Measurements from ENCODE around the gene ZSCAN20. TPM values are rescaled to one million over a fixed set of nuclear protein-coding genes. Genes with fewer than 3 reads are reported as not detected.

ZSCAN20 gene
- polyA plus RNA-seq, 5 donors = 3.3 to 5.5 (median 4.6) TPM

DNA sequence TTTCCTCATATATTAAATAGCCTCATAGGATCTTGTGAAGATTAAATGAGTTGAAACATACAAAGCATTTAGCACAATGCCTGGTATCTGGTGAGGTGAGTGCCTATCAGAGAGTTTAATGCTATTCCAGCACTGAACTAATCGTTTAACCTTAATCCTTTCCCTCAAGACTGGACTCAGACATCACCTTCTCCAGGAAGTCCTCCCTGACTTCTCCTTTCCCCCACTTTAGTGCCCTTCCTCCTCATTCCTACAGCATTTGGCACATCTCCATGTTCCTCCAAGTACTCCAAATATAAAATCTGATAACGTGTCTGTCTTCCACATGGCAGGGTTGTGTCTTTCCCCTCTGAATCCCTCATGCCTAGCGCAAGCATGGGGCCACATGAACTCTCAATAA lies 59.8 kb downstream of the ZSCAN20 start:
- DNase-seq = no peak

DNA sequence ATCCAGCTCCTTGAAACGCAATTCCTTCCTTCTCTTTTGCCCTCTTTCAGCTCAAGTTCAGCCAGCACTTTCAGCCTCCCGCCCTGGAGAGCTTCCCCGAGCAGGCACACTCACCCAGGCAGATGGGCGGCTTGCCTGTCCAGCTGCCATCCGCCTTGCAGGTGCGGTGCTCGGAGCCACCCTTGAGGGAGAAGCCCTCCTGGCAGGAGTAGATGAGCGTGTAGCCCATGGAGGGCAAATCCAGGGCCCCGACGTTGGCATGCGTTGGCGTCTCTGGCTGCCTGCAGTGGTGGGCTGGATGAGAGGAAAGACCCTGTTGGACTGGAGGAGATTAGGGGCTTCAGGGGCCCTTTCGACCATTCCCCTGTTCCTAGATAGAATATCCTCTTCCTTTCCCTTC lies 60.5 kb downstream of the ZSCAN20 start:
- DNase-seq = no peak

DNA sequence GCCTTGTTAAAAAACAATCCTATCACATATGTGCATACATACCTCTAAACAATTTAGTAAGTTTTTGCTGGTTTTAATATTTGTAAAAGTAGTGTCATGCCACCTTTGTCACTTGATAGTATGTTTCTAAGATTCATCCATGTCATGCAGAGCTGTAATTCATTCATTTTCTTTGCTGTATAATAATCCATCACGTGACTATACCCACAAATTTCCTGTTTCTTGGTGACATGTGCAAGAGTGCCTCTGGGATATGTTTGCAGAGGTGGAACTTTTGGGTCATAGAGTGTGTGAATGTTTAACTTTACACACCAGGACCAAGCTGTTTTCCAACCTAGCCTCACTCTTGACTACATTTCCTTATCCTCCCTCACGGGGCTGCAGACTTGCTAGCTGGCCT lies 62.9 kb downstream of the ZSCAN20 start:
- no peak for DNase-seq

DNA sequence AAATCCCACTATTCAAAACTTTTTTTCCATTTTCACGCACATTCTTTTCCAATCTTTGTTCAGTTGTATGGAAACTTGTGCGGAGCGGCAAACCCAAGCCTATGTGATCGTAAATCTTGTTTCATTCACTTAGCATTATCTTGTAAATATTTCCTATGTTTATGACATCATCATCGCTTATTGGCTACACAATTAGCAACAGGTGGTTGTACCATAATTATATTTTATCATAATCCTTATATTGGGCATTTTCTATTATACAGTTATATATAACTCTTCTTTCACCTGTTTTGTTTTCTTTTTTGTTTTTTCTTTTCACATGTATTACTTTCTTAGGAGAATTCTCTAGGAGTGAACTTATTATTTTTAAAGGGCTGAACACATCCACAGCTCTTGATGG lies 65.4 kb downstream of the ZSCAN20 start:
- no peak for DNase-seq

DNA sequence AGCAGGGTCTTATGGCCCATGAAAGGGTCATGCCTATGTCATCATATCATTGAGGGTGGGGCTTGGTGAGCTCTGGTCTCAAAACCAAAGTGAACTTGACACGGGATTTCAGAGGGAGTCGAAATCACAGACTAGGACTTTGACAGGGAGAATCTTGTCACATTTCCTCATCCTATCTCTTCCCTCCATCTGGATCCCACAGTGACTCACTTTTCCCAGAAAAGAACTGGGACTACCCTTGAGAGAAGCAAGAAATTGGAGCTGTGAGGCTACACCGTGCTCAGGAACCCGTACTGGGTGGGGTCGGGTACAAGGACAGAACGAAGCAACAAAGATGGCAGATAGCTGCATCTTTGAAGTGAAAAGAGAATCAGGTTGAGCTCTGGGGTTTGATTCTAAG lies 69.5 kb downstream of the ZSCAN20 start:
- DNase-seq = no peak

Other genes starting within 250 kb of the ZSCAN20 start
- gene ZNF362, start 216.2 kb upstream of the ZSCAN20 start, polyA plus RNA-seq (ENCODE audit: insufficient read depth in 1 of 5, insufficient read length in 5 of 5, low replicate concordance in 1 of 5) = 10 to 100 TPM; 47.5 to 67.3 (median 53.1) TPM
- gene A3GALT2, start 151.5 kb upstream of the ZSCAN20 start, polyA plus RNA-seq (ENCODE audit: insufficient read depth in 1 of 5, insufficient read length in 5 of 5, low replicate concordance in 1 of 5) = under 1 TPM in 1 of 5 donors, not detected in 4; 0.15 TPM
- 10 to 100 TPM; 71.7 to 90.2 (median 83.1) TPM for gene PHC2, start 41.5 kb upstream of the ZSCAN20 start, polyA plus RNA-seq (ENCODE audit: insufficient read depth in 1 of 5, insufficient read length in 5 of 5, low replicate concordance in 1 of 5)